ENCODE data around the gene RASGEF1C.

DNA sequence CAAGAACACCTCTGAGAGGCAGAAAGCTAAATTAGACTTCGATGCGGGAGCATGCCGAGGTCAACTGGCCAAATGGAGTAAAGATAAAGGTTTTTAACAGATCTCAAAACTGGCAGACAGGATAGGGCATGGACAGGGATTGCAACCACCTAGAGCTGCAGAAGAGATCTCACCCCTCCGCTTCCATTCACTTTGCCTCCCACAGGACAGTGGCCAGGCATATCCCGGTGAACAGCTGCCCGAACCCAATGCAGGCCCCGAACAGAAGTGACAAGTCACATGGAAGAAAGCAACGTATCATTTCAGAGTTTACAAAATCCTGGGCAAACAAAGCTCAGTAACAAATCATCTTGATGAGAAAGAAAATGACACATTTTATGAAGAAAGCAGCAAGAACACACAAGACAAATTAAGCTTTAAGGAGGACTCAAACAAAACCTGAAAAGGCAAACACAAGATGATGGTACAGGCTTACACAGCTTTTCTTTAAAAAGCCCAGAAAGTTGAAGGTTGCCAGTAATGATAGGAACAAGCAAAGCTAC is 155.9 kb downstream of the RASGEF1C start:
- TF ChIP-seq, protein P1, sequence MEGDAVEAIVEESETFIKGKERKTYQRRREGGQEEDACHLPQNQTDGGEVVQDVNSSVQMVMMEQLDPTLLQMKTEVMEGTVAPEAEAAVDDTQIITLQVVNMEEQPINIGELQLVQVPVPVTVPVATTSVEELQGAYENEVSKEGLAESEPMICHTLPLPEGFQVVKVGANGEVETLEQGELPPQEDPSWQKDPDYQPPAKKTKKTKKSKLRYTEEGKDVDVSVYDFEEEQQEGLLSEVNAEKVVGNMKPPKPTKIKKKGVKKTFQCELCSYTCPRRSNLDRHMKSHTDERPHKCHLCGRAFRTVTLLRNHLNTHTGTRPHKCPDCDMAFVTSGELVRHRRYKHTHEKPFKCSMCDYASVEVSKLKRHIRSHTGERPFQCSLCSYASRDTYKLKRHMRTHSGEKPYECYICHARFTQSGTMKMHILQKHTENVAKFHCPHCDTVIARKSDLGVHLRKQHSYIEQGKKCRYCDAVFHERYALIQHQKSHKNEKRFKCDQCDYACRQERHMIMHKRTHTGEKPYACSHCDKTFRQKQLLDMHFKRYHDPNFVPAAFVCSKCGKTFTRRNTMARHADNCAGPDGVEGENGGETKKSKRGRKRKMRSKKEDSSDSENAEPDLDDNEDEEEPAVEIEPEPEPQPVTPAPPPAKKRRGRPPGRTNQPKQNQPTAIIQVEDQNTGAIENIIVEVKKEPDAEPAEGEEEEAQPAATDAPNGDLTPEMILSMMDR (IDR thresholded peaks at IDR 0.05) = no peak
- TF ChIP-seq POLR2A (IDR thresholded peaks at IDR 0.05) = no peak
- no peak for TF ChIP-seq POLR2AphosphoS5 (IDR thresholded peaks at IDR 0.05)
